CD4-positive, alpha-beta T cell treated with Interleukin-12 subunit alpha and Interleukin-12 subunit beta, for 1 hour (primary cell): ENCODE measurements around the gene UBC.
"Not testable (repeated sequence)": the region's sequence is repeated elsewhere in the genome, so short reads cannot be mapped to it uniquely, and the experiment has no call there.

ENCODE experiments used
- DNase-seq: peaks from one replicate; pipeline ENCODE4 v3.0.0-alpha.2; 2020

The UBC gene

GRCh38 chr12:124929649-124930419 is 15.4 kb upstream of the UBC start:
- no peak for DNase-seq

- no peak for DNase-seq
Observed at GRCh38 chr12:124928912-124929530, 14.6 kb upstream of the UBC start.

- DNase-seq = no peak
Observed at GRCh38 chr12:124928095-124928911, 13.9 kb upstream of the UBC start.

- peak; percentile 94 for DNase-seq
Observed at GRCh38 chr12:124927201-124928094, 13.0 kb upstream of the UBC start.

- DNase-seq = not testable (repeated sequence)
Observed at GRCh38 chr12:124925782-124926181, 11.3 kb upstream of the UBC start.

GRCh38 chr12:124925117-124925516 is 10.7 kb upstream of the UBC start:
- no peak for DNase-seq

- no peak for DNase-seq
Observed at GRCh38 chr12:124923905-124924734, 9.7 kb upstream of the UBC start.

- DNase-seq = peak; percentile 79
Observed at GRCh38 chr12:124921200-124922031, 7.0 kb upstream of the UBC start.

- no peak for DNase-seq
Observed at GRCh38 chr12:124920353-124920935, 6.0 kb upstream of the UBC start.

- DNase-seq = peak; percentile 70
Observed at GRCh38 chr12:124919521-124920352, 5.3 kb upstream of the UBC start.

- not testable (repeated sequence) for DNase-seq
Observed at GRCh38 chr12:124918622-124918988, 4.2 kb upstream of the UBC start.

- no peak for DNase-seq
Observed at GRCh38 chr12:124917841-124918621, 3.6 kb upstream of the UBC start.

GRCh38 chr12:124917135-124917840 is 2.8 kb upstream of the UBC start:
- DNase-seq = peak; percentile 96

- peak; percentile 49 for DNase-seq
Observed at GRCh38 chr12:124916374-124917134, 2.1 kb upstream of the UBC start.

- DNase-seq = no peak
Observed at GRCh38 chr12:124915239-124916236, 1.1 kb upstream of the UBC start.
